GM21381 (cell line): ENCODE data around the gene JUNB.
"Not testable (repeated sequence)": the region's sequence is repeated elsewhere in the genome, so short reads cannot be mapped to it uniquely, and the experiment has no call there.

Experiments used
- ATAC-seq: cut with Tn5 transposase; IDR thresholded peaks from one replicate; pipeline ENCODE4 v1.9.1; 2021; ENCODE audit warnings: mild to moderate bottlenecking, moderate library complexity; ENCODE audit not compliant: unreplicated experiment

JUNB gene

GRCh38 chr19:12788682-12789097 lies 2.6 kb upstream of the JUNB start:
- no peak for ATAC-seq

GRCh38 chr19:12789098-12789903 lies 2.0 kb upstream of the JUNB start:
- ATAC-seq, result no peak

GRCh38 chr19:12789904-12790619 lies 1.2 kb upstream of the JUNB start:
- ATAC-seq, result peak; percentile 38

GRCh38 chr19:12790628-12791344 lies 500 bp upstream of the JUNB start:
- no peak for ATAC-seq

GRCh38 chr19:12792051-12792852 lies 966 bp downstream of the JUNB start:
- ATAC-seq, result no peak

- ATAC-seq, result no peak
Observed at GRCh38 chr19:12792853-12793289, 1.6 kb downstream of the JUNB start.

- ATAC-seq, result peak; percentile 29
Observed at GRCh38 chr19:12793290-12794195, 2.3 kb downstream of the JUNB start.

- no peak for ATAC-seq
Observed at GRCh38 chr19:12794196-12794941, 3.1 kb downstream of the JUNB start.

- no peak for ATAC-seq
Observed at GRCh38 chr19:12794971-12795381, 3.7 kb downstream of the JUNB start.

- ATAC-seq, result no peak
Observed at GRCh38 chr19:12796146-12797071, 5.1 kb downstream of the JUNB start.

- no peak for ATAC-seq
Observed at GRCh38 chr19:12797141-12797587, 5.9 kb downstream of the JUNB start.

GRCh38 chr19:12797607-12798006 lies 6.3 kb downstream of the JUNB start:
- not testable (repeated sequence) for ATAC-seq

GRCh38 chr19:12799742-12800465 lies 8.6 kb downstream of the JUNB start:
- ATAC-seq, result no peak

- no peak for ATAC-seq
Observed at GRCh38 chr19:12800466-12800770, 9.1 kb downstream of the JUNB start.

- no peak for ATAC-seq
Observed at GRCh38 chr19:12800923-12801465, 9.7 kb downstream of the JUNB start.

- no peak for ATAC-seq
Observed at GRCh38 chr19:12801466-12802266, 10.4 kb downstream of the JUNB start, which contains the start of the genes PRDX2 and THSD8. Gene PRDX2, minus strand, starts transcription at chr19:12801800. Its CDS starts 539 bp downstream, at chr19:12801261. Gene THSD8, plus strand, starts transcription at chr19:12802069. Its CDS starts 3 bp downstream, at chr19:12802072.
